Endothelial cell of umbilical vein (primary cell): ENCODE results near the gene RCOR3. TPM values are rescaled to one million over a fixed set of nuclear protein-coding genes. Genes with fewer than 3 reads are reported as not detected.

ENCODE experiments used
- BruUV-seq: library from RNA; stranded (reverse); fragments of 400-500 nt; replicated peaks from 2 replicates; lab custom pipeline; 2021; lab: Mats Ljungman, UMichigan
- CTCF ChIA-PET: fragments of 300-600, 350-600 bp; sonication (Branson Sonifier 250); formaldehyde crosslinking; loops from one replicate; lab custom pipeline; 2021; ENCODE audit warnings: antibody characterized with exemption, inconsistent platforms; lab: Charles Lee
- POLR2A ChIA-PET: fragments of 300-600, 350-600 bp; sonication (Branson Sonifier 250); formaldehyde crosslinking; loops from one replicate; lab custom pipeline; 2021; ENCODE audit warnings: antibody characterized with exemption, inconsistent platforms; lab: Charles Lee
- DNase-seq: peaks from one replicate; pipeline ENCODE4 v3.0.0-alpha.2; 2011; ENCODE audit warnings: low read depth, low spot score
- FAIRE-seq: peaks from 2 replicates; lab custom pipeline; 2011; peaks lifted over from hg19 to GRCh38; lab: Jason Lieb, UNC
- H2AFZ ChIP-seq: 2 replicates; pipeline ENCODE4 v1.6.0; 2012; ENCODE audit warnings: low read depth, low read length, control low read depth, inconsistent platforms
- H3K27ac ChIP-seq: 2 replicates; pipeline ENCODE4 v1.5.1; 2011; ENCODE audit warnings: low read depth, mild to moderate bottlenecking, control low read depth, low read length, moderate library complexity; ENCODE audit not compliant: insufficient read depth
- H3K27me3 ChIP-seq, 2 experiments: 2 replicates each; pipeline versions ENCODE4 v1.6.0 to v1.6.1; 2011; ENCODE audit warnings: low read length in 2 of 2, mixed read lengths in 1 of 2; ENCODE audit not compliant: control insufficient read depth in 2 of 2, insufficient read depth in 2 of 2
- H3K36me3 ChIP-seq, 2 experiments: 2 replicates in 1 of 2; 3 replicates in 1 of 2; pipeline ENCODE4 v1.5.1; 2011; ENCODE audit warnings: low read length in 2 of 2, mild to moderate bottlenecking in 1 of 2, moderate library complexity in 1 of 2; ENCODE audit not compliant: control insufficient read depth in 2 of 2, insufficient read depth in 2 of 2; ENCODE audit errors: extremely low read depth in 1 of 2
- H3K4me1 ChIP-seq: 3 replicates; pipeline ENCODE4 v1.5.1; 2011; ENCODE audit warnings: mild to moderate bottlenecking, low read length; ENCODE audit not compliant: control insufficient read depth, insufficient read depth; ENCODE audit errors: extremely low read depth
- H3K4me2 ChIP-seq: 2 replicates; pipeline ENCODE4 v1.6.1; 2011; ENCODE audit warnings: low read length, control low read depth, mixed read lengths; ENCODE audit not compliant: insufficient read depth
- H3K4me3 ChIP-seq, 3 experiments: fragments of 200-600 bp in 1 of 3; sonication (generic), shearing (Covaris generic) in 1 of 3; replicated peaks in 1 of 3; 2 replicates each; pipeline ENCODE4 v1.5.1; 2011 to 2016; ENCODE audit warnings: control low read depth in 3 of 3, low read length in 3 of 3, mild to moderate bottlenecking in 2 of 3, inconsistent platforms in 1 of 3, low read depth in 1 of 3, moderate library complexity in 1 of 3; ENCODE audit not compliant: insufficient read depth in 1 of 3
- H3K79me2 ChIP-seq: 2 replicates; pipeline ENCODE4 v1.6.0; 2012; ENCODE audit warnings: low read length, inconsistent platforms; ENCODE audit not compliant: control insufficient read depth, insufficient read depth
- H3K9ac ChIP-seq: replicated peaks from 2 replicates; pipeline ENCODE3; 2011; ENCODE audit warnings: low read length, control low read depth; ENCODE audit not compliant: insufficient read depth; ENCODE audit errors: extremely low read depth
- H3K9me1 ChIP-seq: replicated peaks from 3 replicates; pipeline ENCODE4 v1.6.0; 2011; ENCODE audit warnings: mild to moderate bottlenecking, low read length; ENCODE audit not compliant: control insufficient read depth, insufficient read depth; ENCODE audit errors: extremely low read depth
- H3K9me3 ChIP-seq: replicated peaks from 2 replicates; pipeline ENCODE4 v1.5.1; 2012; ENCODE audit warnings: low read length, inconsistent platforms; ENCODE audit not compliant: control insufficient read depth, insufficient read depth
- H4K20me1 ChIP-seq: replicated peaks from 2 replicates; pipeline ENCODE3; 2011; ENCODE audit warnings: mild to moderate bottlenecking, low read length; ENCODE audit not compliant: control insufficient read depth, insufficient read depth; ENCODE audit errors: extremely low read depth
- EZH2 ChIP-seq: IDR thresholded peaks from 2 replicates; pipeline ENCODE4 v1.6.1; 2012; ENCODE audit warnings: borderline replicate concordance, low read depth, mild to moderate bottlenecking, moderate library complexity, low read length, inconsistent platforms; ENCODE audit not compliant: severe bottlenecking
- FOS ChIP-seq: IDR thresholded peaks from 2 replicates; pipeline ENCODE4 v1.6.1; 2011; ENCODE audit warnings: mild to moderate bottlenecking, low read length, moderate library complexity, borderline replicate concordance; ENCODE audit not compliant: insufficient read depth
- GATA2 ChIP-seq: IDR thresholded peaks from 2 replicates; pipeline ENCODE4 v1.7.0; 2011; ENCODE audit warnings: low read depth, mild to moderate bottlenecking, moderate library complexity, mixed read lengths, low read length; ENCODE audit not compliant: insufficient read length, insufficient read depth
- JUN ChIP-seq: IDR thresholded peaks from 2 replicates; pipeline ENCODE4 v1.6.1; 2011; ENCODE audit warnings: borderline replicate concordance, low read depth; ENCODE audit not compliant: insufficient read length, insufficient read depth
- MYC ChIP-seq: IDR thresholded peaks from one replicate; pipeline ENCODE4 v1.6.1; 2011; ENCODE audit warnings: mild to moderate bottlenecking, low read depth, low read length
- POLR2A ChIP-seq: IDR thresholded peaks from 2 replicates; pipeline ENCODE4 v1.6.1; 2012; ENCODE audit warnings: low read depth, mild to moderate bottlenecking, control low read depth, low read length
- POLR2AphosphoS5 ChIP-seq: IDR thresholded peaks from 2 replicates; pipeline ENCODE4 v1.6.1; 2012; ENCODE audit warnings: low read depth, mild to moderate bottlenecking, control low read depth, low read length, moderate library complexity; ENCODE audit not compliant: insufficient read depth
- dilution Hi-C: fragments of 300-500 bp; cut with MboI; formaldehyde crosslinking; loops from one replicate; pipeline ENCODE4 v1.15.0; 2019; ENCODE audit warnings: low sequenced_read_pairs; ENCODE audit not compliant: extremely low pct_ligation_motif_present
- intact Hi-C: fragments of 100-400 bp; cut with micrococcal nuclease; formaldehyde crosslinking; loops from one replicate; pipeline ENCODE4 v1.10.0; 2022
- polyA plus RNA-seq, 4 experiments: library from polyadenylated mRNA; depleted of rRNA in 3 of 4; stranded (reverse) in 3 of 4; unstranded in 1 of 4; fragments of >200 nt; gene quantifications; 2 replicates each; pipeline versions ENCODE4 v1.2.1 to v1.2.3, GENCODE V29; 2011 to 2012; ENCODE audit warnings: missing spikeins in 1 of 4
- total RNA-seq: library from RNA; stranded (reverse); gene quantifications from 2 replicates; pipeline ENCODE4 v1.2.3, GENCODE V29; 2021
- TF ChIP-seq, protein P1 (sequence below): IDR thresholded peaks from 2 replicates; pipeline ENCODE4 v1.6.1; 2011; ENCODE audit not compliant: insufficient read depth, insufficient read length
- TF ChIP-seq, protein P2 (sequence below), 2 donors: IDR thresholded peaks; 1 replicate in 1 of 2; 2 replicates in 1 of 2; pipeline ENCODE4 v1.5.1; 2011; ENCODE audit warnings: low read length in 2 of 2, mild to moderate bottlenecking in 2 of 2, moderate library complexity in 2 of 2, control low read depth in 1 of 2, inconsistent platforms in 1 of 2, low read depth in 1 of 2; ENCODE audit not compliant: insufficient read depth in 1 of 2; ENCODE audit errors: extremely low read depth in 1 of 2

Gene RCOR3
- total and polyA plus RNA-seq, 2 donors (not counting 3 experiments of a cell fraction or from before 2014, with no cell fraction given), result 24.2 to 34.0 TPM

DNA sequence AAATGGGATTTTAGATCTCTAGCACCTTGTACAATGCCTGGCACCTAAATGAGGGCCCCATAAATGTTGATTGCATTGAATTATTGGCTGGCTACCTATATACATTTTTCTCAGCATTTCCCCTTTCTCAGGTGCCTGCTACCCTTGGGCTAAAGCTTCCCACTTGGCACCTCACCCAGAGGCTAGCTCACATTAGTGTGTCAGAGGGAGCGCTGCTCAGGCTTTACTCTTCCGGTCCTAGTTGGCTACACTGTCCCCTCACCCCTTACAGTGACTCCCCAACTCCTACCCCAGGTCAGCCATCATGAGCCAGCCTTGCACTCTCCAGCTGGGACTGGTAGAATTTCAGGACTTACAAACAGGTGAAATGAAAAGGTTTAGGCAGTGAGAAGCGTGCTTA lies 77.0 kb downstream of the RCOR3 start:
- Histone ChIP-seq H3K4me1 (peaks cover 12% of the 10 kb centered on the region), H3K9ac (no peak overlapping the region), H2AFZ (no peak overlapping the region), H3K79me2 (no peaks in the 10 kb centered on the region), H3K9me3 (no peaks in the 10 kb centered on the region), H4K20me1 (no peaks in the 10 kb centered on the region), H3K27me3 (no peaks in the 10 kb centered on the region), H3K27ac (no peak overlapping the region), H3K36me3 (no peaks in the 10 kb centered on the region), H3K4me2 (no peak overlapping the region), H3K4me3 (no peak overlapping the region), H3K9me1 (no peaks in the 10 kb centered on the region)
- TF ChIP-seq EZH2 (no peak), POLR2AphosphoS5 (no peak), POLR2A (no peak), GATA2 (no peak)
- TF ChIP-seq, protein P1, sequence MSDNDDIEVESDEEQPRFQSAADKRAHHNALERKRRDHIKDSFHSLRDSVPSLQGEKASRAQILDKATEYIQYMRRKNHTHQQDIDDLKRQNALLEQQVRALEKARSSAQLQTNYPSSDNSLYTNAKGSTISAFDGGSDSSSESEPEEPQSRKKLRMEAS, result no peak
- FAIRE-seq (no peak), DNase-seq (no peak)
- POLR2A ChIA-PET, result no interaction called here
- CTCF ChIA-PET, result interaction anchor here (1.0 to 1.4 kb wide), 4 partner anchors 10 to 140 kb away, joined by 3 to 5 read pairs (median 4); no protein-coding TSS in a partner anchor
- no TSS peak for BruUV-seq
- dilution Hi-C loops (no loop called here), intact Hi-C loops (no loop called here)

DNA sequence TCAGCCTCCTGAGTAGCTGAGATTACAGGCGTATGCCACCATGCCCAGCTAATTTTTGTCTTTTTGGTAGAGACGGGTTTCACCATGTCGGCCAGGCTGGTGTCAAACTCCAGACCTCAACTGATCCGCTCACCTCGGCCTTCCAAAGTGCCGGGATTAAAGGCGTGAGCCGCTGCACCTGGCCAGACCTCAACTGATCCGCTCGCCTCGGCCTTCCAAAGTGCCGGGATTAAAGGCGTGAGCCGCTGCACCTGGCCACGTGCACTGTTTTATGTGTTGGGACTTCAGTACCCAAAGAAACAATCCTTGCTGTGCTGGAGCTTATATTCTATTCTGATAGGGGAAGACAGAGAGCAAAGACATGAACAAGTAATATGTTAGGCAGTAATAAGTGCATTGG lies 77.6 kb downstream of the RCOR3 start:
- no peaks in the 10 kb centered on the region for H3K9me3 ChIP-seq
- H3K36me3 ChIP-seq, result no peaks in the 10 kb centered on the region
- no peak overlapping the region for H3K27ac ChIP-seq
- intact Hi-C loops, result no loop called here
- H3K79me2 ChIP-seq, result no peaks in the 10 kb centered on the region
- H3K4me1 ChIP-seq, result peaks cover 12% of the 10 kb centered on the region
- CTCF ChIA-PET, result interaction anchor here (1.2 to 2.0 kb wide), 3 partner anchors 10 to 140 kb away, joined by 3 to 5 read pairs (median 5); no protein-coding TSS in a partner anchor
- POLR2A ChIA-PET, result no interaction called here
- H2AFZ ChIP-seq, result no peak overlapping the region
- DNase-seq (no peak), FAIRE-seq (no peak)
- no peaks in the 10 kb centered on the region for H3K27me3 ChIP-seq
- dilution Hi-C loops, result no loop called here
- TF ChIP-seq, protein P1, result no peak
- TF ChIP-seq EZH2, result no peak
- TF ChIP-seq POLR2AphosphoS5, result no peak
- TF ChIP-seq FOS, result no peak
- TF ChIP-seq GATA2, result no peak
- no peak for TF ChIP-seq MYC
- TF ChIP-seq JUN, result no peak
- TF ChIP-seq, protein P2, sequence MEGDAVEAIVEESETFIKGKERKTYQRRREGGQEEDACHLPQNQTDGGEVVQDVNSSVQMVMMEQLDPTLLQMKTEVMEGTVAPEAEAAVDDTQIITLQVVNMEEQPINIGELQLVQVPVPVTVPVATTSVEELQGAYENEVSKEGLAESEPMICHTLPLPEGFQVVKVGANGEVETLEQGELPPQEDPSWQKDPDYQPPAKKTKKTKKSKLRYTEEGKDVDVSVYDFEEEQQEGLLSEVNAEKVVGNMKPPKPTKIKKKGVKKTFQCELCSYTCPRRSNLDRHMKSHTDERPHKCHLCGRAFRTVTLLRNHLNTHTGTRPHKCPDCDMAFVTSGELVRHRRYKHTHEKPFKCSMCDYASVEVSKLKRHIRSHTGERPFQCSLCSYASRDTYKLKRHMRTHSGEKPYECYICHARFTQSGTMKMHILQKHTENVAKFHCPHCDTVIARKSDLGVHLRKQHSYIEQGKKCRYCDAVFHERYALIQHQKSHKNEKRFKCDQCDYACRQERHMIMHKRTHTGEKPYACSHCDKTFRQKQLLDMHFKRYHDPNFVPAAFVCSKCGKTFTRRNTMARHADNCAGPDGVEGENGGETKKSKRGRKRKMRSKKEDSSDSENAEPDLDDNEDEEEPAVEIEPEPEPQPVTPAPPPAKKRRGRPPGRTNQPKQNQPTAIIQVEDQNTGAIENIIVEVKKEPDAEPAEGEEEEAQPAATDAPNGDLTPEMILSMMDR (IDR thresholded peaks at IDR 0.05; ENCODE audit: extremely low read depth in 1 of 2, insufficient read depth in 1 of 2, low read depth in 1 of 2, low read length in 2 of 2), result no peak
- TF ChIP-seq POLR2A, result no peak
- H3K4me2 ChIP-seq, result no peak overlapping the region
- no peak overlapping the region for H3K9ac ChIP-seq
- no peaks in the 10 kb centered on the region for H3K9me1 ChIP-seq
- H4K20me1 ChIP-seq, result no peaks in the 10 kb centered on the region
- BruUV-seq, result no TSS peak
- no peak overlapping the region for H3K4me3 ChIP-seq
